ENCODE measurements around the gene GRIFIN.

DNA sequence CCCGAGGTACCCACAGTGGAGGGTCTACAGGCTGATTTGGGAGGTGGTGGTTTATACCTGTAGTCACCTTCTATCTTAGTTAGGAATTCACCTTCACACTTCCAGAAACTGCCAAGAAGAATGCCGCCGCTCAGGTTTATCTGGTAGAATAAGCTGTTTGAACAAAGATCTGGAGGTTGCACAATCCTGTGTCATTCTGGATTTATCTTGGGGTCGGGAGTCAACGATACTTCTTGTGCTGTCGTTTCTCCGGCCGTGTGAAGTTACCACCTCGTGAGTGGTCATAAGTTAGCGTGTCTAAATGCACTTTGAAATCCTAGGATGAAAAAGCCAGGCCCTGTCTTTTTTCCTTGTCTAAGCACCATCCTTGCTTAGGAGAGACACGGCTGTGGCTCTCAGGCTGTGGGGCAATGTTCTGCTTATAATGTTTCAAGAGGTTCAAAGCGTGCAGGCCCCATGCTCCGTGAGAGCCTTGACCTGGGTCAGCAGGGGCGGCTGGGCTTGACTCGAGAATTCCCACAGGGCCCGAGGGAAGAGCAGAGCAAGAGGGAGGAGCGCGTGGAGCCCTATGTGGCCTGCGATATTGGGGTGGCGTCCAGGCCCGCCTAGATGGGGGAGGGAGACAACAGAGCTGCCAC is 35.5 kb downstream of the GRIFIN start:
- TF ChIP-seq, protein P1, sequence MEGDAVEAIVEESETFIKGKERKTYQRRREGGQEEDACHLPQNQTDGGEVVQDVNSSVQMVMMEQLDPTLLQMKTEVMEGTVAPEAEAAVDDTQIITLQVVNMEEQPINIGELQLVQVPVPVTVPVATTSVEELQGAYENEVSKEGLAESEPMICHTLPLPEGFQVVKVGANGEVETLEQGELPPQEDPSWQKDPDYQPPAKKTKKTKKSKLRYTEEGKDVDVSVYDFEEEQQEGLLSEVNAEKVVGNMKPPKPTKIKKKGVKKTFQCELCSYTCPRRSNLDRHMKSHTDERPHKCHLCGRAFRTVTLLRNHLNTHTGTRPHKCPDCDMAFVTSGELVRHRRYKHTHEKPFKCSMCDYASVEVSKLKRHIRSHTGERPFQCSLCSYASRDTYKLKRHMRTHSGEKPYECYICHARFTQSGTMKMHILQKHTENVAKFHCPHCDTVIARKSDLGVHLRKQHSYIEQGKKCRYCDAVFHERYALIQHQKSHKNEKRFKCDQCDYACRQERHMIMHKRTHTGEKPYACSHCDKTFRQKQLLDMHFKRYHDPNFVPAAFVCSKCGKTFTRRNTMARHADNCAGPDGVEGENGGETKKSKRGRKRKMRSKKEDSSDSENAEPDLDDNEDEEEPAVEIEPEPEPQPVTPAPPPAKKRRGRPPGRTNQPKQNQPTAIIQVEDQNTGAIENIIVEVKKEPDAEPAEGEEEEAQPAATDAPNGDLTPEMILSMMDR (conservative IDR thresholded peaks at IDR 0.05), result no peak
- no peak for TF ChIP-seq ZFX (IDR thresholded peaks at IDR 0.05)
